ENCODE data around the gene OTX2. TPM values are rescaled to one million over a fixed set of nuclear protein-coding genes. Genes with fewer than 3 reads are reported as not detected.

Gene OTX2
- total RNA-seq, 6 experiments from 2014 or later = not detected

DNA sequence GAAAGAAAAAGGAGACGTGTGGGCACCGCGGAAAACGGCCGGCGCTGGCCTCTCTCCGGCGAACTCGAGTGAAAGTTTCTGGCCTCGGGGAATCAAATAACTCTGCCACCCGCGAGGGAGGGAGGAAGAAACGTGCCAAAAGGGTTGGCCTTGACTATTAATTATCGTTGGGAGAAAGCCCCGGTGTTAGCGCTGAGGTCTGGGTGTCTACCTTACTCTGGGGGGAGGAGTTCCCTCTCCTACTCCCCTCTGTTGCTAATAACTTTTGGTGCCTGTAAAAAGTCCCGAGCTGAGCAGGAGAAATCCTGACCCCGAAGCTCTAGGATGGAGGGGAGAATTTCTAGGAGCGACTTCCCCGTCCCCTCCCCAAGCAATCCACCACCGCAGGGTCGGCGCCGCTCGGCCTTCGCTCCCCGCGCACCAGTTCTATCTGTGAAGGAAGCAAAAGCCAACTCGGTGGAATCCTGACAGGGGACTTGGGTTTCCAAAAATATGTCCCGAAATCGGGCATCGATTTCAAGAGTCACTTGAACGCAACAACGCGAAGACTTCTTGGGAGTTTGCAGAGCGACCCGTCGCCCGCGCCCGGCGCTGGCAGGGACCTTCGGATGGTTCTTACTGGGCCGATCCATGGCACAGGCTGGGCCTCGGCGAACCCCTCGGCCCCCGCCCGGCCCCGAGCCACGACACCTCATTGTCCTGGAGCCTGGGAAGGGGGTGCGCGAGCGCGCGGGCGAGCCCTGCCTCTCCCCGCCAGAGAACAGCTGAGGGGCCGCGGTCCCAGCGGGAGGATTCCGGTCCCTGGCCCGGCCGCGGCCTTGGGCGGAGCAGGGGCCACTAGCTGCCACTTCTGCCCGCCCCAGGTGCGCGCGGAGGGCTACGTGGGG, 1.7 kb downstream of the OTX2 start:
- peaks cover 25 to 68% of the 10 kb centered on the region in 2 donors for H3K27me3 ChIP-seq
- peaks cover 0 to 10% (median 0%) of the 10 kb centered on the region in 4 donors for H3K4me1 ChIP-seq
- intact Hi-C loops (cut with DNase I) = no loop called here
- no peaks in the 10 kb centered on the region for H3K36me3 ChIP-seq
- ATAC-seq (no peak), DNase-seq (no peak)
- H3K27ac ChIP-seq = no peak overlapping the region
- TF ChIP-seq, protein P1, sequence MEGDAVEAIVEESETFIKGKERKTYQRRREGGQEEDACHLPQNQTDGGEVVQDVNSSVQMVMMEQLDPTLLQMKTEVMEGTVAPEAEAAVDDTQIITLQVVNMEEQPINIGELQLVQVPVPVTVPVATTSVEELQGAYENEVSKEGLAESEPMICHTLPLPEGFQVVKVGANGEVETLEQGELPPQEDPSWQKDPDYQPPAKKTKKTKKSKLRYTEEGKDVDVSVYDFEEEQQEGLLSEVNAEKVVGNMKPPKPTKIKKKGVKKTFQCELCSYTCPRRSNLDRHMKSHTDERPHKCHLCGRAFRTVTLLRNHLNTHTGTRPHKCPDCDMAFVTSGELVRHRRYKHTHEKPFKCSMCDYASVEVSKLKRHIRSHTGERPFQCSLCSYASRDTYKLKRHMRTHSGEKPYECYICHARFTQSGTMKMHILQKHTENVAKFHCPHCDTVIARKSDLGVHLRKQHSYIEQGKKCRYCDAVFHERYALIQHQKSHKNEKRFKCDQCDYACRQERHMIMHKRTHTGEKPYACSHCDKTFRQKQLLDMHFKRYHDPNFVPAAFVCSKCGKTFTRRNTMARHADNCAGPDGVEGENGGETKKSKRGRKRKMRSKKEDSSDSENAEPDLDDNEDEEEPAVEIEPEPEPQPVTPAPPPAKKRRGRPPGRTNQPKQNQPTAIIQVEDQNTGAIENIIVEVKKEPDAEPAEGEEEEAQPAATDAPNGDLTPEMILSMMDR (IDR thresholded peaks at IDR 0.05) = no peak
- TF ChIP-seq POLR2A (IDR thresholded peaks at IDR 0.05) = no peak
- H3K4me3 ChIP-seq = no peak overlapping the region
- WGBS (ENCODE audit: insufficient coverage, low coverage, low lambda C conversion rate, missing lambda C conversion rate) = 3% methylated on average over 30 of the region's 71 CpGs
- H3K9me3 ChIP-seq = no peaks in the 10 kb centered on the region

DNA sequence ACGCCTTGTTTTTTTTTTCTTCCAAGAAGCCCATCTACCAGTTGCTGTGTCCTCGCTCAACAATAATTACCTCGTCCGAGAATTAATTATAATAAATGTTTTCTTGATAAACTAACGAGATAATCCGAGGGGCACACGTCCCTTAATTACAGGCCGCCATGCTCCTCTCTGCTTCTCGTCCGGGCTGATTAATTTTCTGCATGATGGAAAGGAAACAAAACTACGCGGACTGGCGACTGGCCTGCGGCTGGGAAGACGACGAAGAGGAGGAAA, 2.2 kb downstream of the OTX2 start:
- no peak for ATAC-seq
- no peak overlapping the region for H3K4me3 ChIP-seq
- intact Hi-C loops (cut with DNase I) = no loop called here

DNA sequence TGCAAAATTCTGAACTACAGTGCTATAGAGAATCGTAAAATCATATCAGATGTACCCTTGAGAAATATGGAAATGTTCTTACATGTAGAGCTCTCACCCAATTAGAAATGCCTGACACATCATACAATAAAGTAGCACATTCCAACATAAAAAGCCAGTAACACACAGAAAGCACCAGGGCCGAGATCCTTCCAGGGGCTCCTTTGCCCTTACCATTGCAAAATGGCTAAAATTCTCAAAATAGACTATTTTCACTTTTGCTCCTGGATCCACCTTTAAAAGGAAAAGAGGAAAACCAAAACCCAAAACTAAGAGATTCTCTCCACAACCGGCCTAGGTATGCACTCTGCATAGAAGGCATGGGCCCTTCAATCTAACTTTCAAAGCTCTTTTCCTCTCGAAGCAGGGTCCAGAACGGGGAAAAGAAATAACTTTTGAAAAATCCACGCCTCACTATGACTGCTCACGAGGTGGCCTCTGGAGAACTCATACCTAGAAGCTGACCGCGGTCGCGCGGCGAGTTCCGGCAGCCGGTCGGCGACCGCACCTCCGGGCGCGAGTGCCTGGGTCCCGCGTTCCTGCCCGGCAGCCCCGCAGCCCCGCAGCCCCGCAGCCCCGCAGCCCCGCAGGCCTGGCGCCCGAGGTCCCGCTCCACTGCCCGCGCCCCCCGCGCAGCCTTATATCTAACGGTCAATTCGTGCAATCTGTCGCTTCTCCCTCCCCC, 2.7 kb downstream of the OTX2 start:
- ATAC-seq = no peak
- Histone ChIP-seq H3K4me1 (peaks cover 0 to 10% (median 0%) of the 10 kb centered on the region in 4 donors), H3K27me3 (peaks cover 18 to 59% of the 10 kb centered on the region in 2 donors), H3K27ac (no peak overlapping the region), H3K4me3 (no peak overlapping the region), H3K36me3 (no peaks in the 10 kb centered on the region), H3K9me3 (no peaks in the 10 kb centered on the region)
- no peak for TF ChIP-seq POLR2A (IDR thresholded peaks at IDR 0.05)
- TF ChIP-seq, protein P1 (IDR thresholded peaks at IDR 0.05) = no peak
- 9% methylated on average over 23 of the region's 39 CpGs for WGBS (ENCODE audit: insufficient coverage, low coverage, low lambda C conversion rate, missing lambda C conversion rate)
- intact Hi-C loops (cut with DNase I) = no loop called here
- DNase-seq = no peak

More for the DNA sequence above, 2.2 kb downstream of the OTX2 start:
- H3K4me1 ChIP-seq = peaks cover 0 to 10% (median 0%) of the 10 kb centered on the region in 4 donors
- TF ChIP-seq, protein P1 (IDR thresholded peaks at IDR 0.05) = no peak
- no peak for TF ChIP-seq POLR2A (IDR thresholded peaks at IDR 0.05)
- no peak overlapping the region for H3K27ac ChIP-seq
- no peak for DNase-seq
- WGBS (ENCODE audit: insufficient coverage, low coverage, low lambda C conversion rate, missing lambda C conversion rate) = 6% methylated on average over 16 of the region's 16 CpGs
- H3K27me3 ChIP-seq = peaks cover 23 to 64% of the 10 kb centered on the region in 2 donors
- no peaks in the 10 kb centered on the region for H3K36me3 ChIP-seq
- H3K9me3 ChIP-seq = no peaks in the 10 kb centered on the region

DNA sequence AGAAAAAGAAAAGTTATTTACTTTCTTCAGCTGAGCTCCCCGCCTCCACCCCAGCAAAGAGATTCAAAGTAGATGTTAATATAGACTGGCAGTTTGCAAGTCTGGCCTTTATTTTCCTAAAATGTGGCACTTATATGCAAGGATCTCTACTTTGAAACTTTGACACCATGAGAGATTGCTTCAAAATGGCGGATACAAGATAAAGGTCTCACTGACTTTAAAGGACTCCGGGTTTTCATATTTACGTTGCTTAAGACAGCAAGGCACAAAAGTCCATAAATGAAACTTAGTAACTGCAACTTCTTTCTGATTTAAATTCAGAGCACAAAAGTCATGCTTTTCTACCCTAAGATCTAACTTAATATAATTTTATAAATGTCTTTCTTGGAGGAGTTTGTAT, 3.5 kb downstream of the OTX2 start:
- H3K9me3 ChIP-seq = no peaks in the 10 kb centered on the region
- 6% methylated on average over 4 of the region's 4 CpGs for WGBS (ENCODE audit: insufficient coverage, low coverage, low lambda C conversion rate, missing lambda C conversion rate)
- ATAC-seq (no peak), DNase-seq (no peak)
- no peak overlapping the region for H3K27ac ChIP-seq
- peaks cover 0 to 10% (median 0%) of the 10 kb centered on the region in 4 donors for H3K4me1 ChIP-seq
- no peak overlapping the region for H3K4me3 ChIP-seq
- H3K27me3 ChIP-seq = peaks cover 17 to 51% of the 10 kb centered on the region in 2 donors
- no peaks in the 10 kb centered on the region for H3K36me3 ChIP-seq
- TF ChIP-seq, protein P1 (IDR thresholded peaks at IDR 0.05) = no peak
- no peak for TF ChIP-seq POLR2A (IDR thresholded peaks at IDR 0.05)
- intact Hi-C loops (cut with DNase I) = no loop called here
